T-helper 22 cell (primary cell): ENCODE data around the gene FOXK2.

Experiments used
- DNase-seq: peaks from one replicate; pipeline ENCODE4 v3.0.0-alpha.2; 2020; ENCODE audit warnings: low read depth

Gene FOXK2

GRCh38 chr17:82642022-82642421, 122.5 kb downstream of the FOXK2 start:
- DNase-seq, result no peak

- no peak for DNase-seq
Observed at GRCh38 chr17:82644148-82644547, 124.6 kb downstream of the FOXK2 start.

GRCh38 chr17:82645516-82645915, 126.0 kb downstream of the FOXK2 start:
- DNase-seq, result no peak

GRCh38 chr17:82647593-82648164, 128.1 kb downstream of the FOXK2 start:
- peak; percentile 54 for DNase-seq

- peak; percentile 83 for DNase-seq
Observed at GRCh38 chr17:82648165-82648668, 128.7 kb downstream of the FOXK2 start, which contains the start of gene WDR45B. Gene WDR45B (minus strand): TSS chr17:82648444. CDS start chr17:82648340, 104 bp downstream.

GRCh38 chr17:82648742-82649331, 129.3 kb downstream of the FOXK2 start:
- DNase-seq, result peak; percentile 46

- DNase-seq, result no peak
Observed at GRCh38 chr17:82649501-82650261, 130.1 kb downstream of the FOXK2 start.

GRCh38 chr17:82650723-82651122, 131.2 kb downstream of the FOXK2 start:
- no peak for DNase-seq

- DNase-seq, result no peak
Observed at GRCh38 chr17:82653651-82654528, 134.4 kb downstream of the FOXK2 start.
